Endodermal cell (in vitro differentiated cells): Measurements from ENCODE around the gene SLC6A9. TPM values are rescaled to one million over a fixed set of nuclear protein-coding genes. Genes with fewer than 3 reads are reported as not detected.

Experiments
- DNase-seq: peaks from one replicate; pipeline ENCODE4 v3.0.0-alpha.2; 2017
- H3K27ac ChIP-seq: 2 replicates; pipeline ENCODE4 v1.5.1; 2013; ENCODE audit warnings: mild to moderate bottlenecking, low read depth, low read length, moderate library complexity
- H3K27me3 ChIP-seq: 2 replicates; pipeline ENCODE4 v1.6.1; 2013; ENCODE audit warnings: mild to moderate bottlenecking, low read length, moderate library complexity; ENCODE audit not compliant: insufficient read depth, control insufficient read depth, poor library complexity, severe bottlenecking
- H3K36me3 ChIP-seq: 2 replicates; pipeline ENCODE4 v1.7.0; 2013; ENCODE audit warnings: mild to moderate bottlenecking, low read length, moderate library complexity; ENCODE audit not compliant: control insufficient read depth, insufficient read depth
- H3K4me1 ChIP-seq: one replicate; pipeline ENCODE4 v1.7.0; 2013; ENCODE audit warnings: low read length; ENCODE audit not compliant: control insufficient read depth, insufficient read depth
- H3K4me3 ChIP-seq: 2 replicates; pipeline ENCODE4 v1.5.1; 2013; ENCODE audit warnings: mild to moderate bottlenecking, low read length, moderate library complexity
- H3K9ac ChIP-seq: 2 replicates; pipeline ENCODE4 v1.6.1; 2013; ENCODE audit warnings: mild to moderate bottlenecking, low read length, moderate library complexity; ENCODE audit not compliant: poor library complexity, severe bottlenecking; ENCODE audit errors: extremely low read depth
- H3K9me3 ChIP-seq: 2 replicates; pipeline ENCODE4 v1.6.1; 2013; ENCODE audit warnings: mild to moderate bottlenecking, low read length, moderate library complexity; ENCODE audit not compliant: control insufficient read depth
- H3K27ac Mint-ChIP-seq: 2 replicates; pipeline ENCODE4 v1.8.0; 2020; ENCODE audit warnings: mixed read lengths
- H3K27me3 Mint-ChIP-seq: 2 replicates; pipeline ENCODE4 v1.8.0; 2021; ENCODE audit warnings: mild to moderate bottlenecking, mixed read lengths; ENCODE audit not compliant: insufficient read depth
- H3K36me3 Mint-ChIP-seq: 2 replicates; pipeline ENCODE4 v1.8.0; 2020; ENCODE audit warnings: low read depth, mixed read lengths
- H3K4me1 Mint-ChIP-seq: 2 replicates; pipeline ENCODE4 v1.8.0; 2020; ENCODE audit warnings: mixed read lengths
- H3K4me3 Mint-ChIP-seq: 2 replicates; pipeline ENCODE4 v1.8.0; 2020; ENCODE audit warnings: mild to moderate bottlenecking, moderate library complexity, mixed read lengths
- H3K9me3 Mint-ChIP-seq: 2 replicates; pipeline ENCODE4 v1.8.0; 2020; ENCODE audit warnings: mild to moderate bottlenecking, mixed read lengths
- WGBS, 2 experiments: methylation state at CpG; one replicate each; pipeline versions ENCODE4 v1.1.5 to v1.1.7; 2013; ENCODE audit warnings: missing lambda C conversion rate in 2 of 2, mixed read lengths in 1 of 2; ENCODE audit not compliant: insufficient coverage in 1 of 2, insufficient read length in 1 of 2; 5-methylcytosine and 5-hydroxymethylcytosine counted together
- long read RNA-seq, 4 experiments: library from polyadenylated mRNA in 2 of 4; library from RNA in 1 of 4; library from capped mRNA in 1 of 4; stranded (forward) in 3 of 4; unstranded in 1 of 4; transcript quantifications; one replicate each; pipeline ENCODE4 v2.0.0, GENCODE V29; 2020 to 2021; ENCODE audit warnings: inconsistent platforms in 1 of 4
- polyA plus RNA-seq, 2 experiments: library from polyadenylated mRNA; stranded (reverse); fragments of 50-300 nt; gene quantifications; one replicate each; pipeline ENCODE4 v1.2.3, GENCODE V29; 2013
- total RNA-seq, 2 donors: library from RNA; stranded (reverse); fragmentation: NEBNext Ultra II Directional in 1 of 2; extraction: Animal tissue kit (Norgen Biotek cat#: 25700) in 1 of 2; gene quantifications; 2 replicates in 1 of 2; 3 replicates in 1 of 2; pipeline ENCODE4 v1.2.1, GENCODE V29; 2021
- TF ChIP-seq, protein P1 (sequence below): fragments of 200-600 bp; sonication (generic); conservative IDR thresholded peaks from 2 replicates; pipeline ENCODE4 v1.5.0; 2021; ENCODE audit warnings: antibody characterized with exemption, mild to moderate bottlenecking

Gene SLC6A9
- total RNA-seq: 10 to 100 TPM in 1 of 2 donors, 1 to 10 TPM in 1; 5.7 to 11.4 TPM
- 24.7 TPM for polyA plus RNA-seq (2013, experiment 1 of 2)
- polyA plus RNA-seq (2013, experiment 2 of 2): 15.9 TPM
- long read RNA-seq, experiment 1: 0 reads
- long read RNA-seq, experiment 2, partial matches to known transcripts: 3 of 4 reads
- long read RNA-seq, experiment 2, other reads (novel, unspliced or antisense): 0 of 4 reads
- long read RNA-seq, experiment 3, transcript SLC6A9-205 (14 exons, 3,130 nt): major isoform, 10 of 18 reads
- long read RNA-seq, experiment 3, partial matches to known transcripts: 3 of 18 reads
- long read RNA-seq, experiment 3, other reads (novel, unspliced or antisense): 4 of 18 reads
- long read RNA-seq, experiment 4: 0 reads

DNA sequence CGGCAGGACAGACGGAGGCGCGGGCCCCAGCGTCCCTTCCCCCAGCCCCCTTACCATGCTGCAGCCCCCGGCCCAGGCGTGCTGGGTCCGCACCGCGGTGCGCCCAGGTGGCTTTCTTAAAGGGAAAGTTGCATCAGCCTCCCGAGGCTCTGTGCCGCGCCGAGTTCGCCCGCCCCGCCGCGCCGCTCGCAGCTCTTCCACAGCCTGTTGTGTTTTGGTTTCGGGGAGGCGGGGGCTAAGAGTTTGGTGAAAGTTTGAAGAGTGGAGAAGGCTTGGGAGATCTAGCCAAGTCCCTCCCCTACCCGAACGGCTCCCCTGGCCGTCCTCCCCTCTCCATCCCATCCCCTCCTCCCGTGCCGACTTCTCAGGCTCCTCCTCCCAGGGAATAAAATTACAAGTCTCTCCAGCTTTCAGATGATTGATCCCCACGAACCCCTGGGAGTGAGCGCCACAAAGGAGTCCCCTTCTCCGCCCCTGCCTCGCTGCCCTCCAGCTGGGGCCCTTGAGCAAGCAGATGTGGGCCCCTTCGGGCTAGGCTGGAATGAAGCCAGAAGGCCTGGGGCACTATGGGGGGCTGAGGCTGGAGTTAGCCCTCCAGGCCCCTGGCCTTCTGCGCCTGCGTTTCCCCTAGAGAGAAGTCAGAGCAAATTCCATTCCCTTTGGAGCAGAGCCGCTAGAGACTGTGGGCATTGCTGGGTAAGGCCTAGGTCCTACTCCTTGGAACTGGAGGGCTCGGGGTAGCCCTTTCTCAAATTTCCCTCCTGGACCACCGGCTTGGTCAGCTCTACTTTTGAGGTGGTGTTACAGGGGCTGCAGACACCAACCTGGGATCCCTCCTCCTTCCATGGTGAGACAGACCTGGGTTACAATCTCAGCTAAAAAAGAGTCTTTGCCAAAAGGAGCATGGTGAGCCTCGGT lies at the start of gene SLC6A9:
Gene SLC6A9 (minus strand): TSS at position 211 of the 918 bp plus-strand sequence. CDS start 7,185 bp downstream, outside the sequence.
- Histone ChIP-seq H3K4me1 (peaks cover 13% of the 10 kb centered on the region), H3K27ac (peak within 1 kb of the TSS; percentile 93), H3K9ac (peak within 1 kb of the TSS; percentile 64), H3K4me3 (peak within 1 kb of the TSS; percentile 93), H3K36me3 (no peaks in the 10 kb centered on the region), H3K9me3 (no peaks in the 10 kb centered on the region), H3K27me3 (no peaks in the 10 kb centered on the region)
- peaks cover 8% of the 10 kb centered on the region for H3K27me3 Mint-ChIP-seq
- H3K36me3 Mint-ChIP-seq: no peaks in the 10 kb centered on the region
- DNase-seq: peak; percentile 88
- H3K9me3 Mint-ChIP-seq: no peaks in the 10 kb centered on the region
- TF ChIP-seq, protein P1, sequence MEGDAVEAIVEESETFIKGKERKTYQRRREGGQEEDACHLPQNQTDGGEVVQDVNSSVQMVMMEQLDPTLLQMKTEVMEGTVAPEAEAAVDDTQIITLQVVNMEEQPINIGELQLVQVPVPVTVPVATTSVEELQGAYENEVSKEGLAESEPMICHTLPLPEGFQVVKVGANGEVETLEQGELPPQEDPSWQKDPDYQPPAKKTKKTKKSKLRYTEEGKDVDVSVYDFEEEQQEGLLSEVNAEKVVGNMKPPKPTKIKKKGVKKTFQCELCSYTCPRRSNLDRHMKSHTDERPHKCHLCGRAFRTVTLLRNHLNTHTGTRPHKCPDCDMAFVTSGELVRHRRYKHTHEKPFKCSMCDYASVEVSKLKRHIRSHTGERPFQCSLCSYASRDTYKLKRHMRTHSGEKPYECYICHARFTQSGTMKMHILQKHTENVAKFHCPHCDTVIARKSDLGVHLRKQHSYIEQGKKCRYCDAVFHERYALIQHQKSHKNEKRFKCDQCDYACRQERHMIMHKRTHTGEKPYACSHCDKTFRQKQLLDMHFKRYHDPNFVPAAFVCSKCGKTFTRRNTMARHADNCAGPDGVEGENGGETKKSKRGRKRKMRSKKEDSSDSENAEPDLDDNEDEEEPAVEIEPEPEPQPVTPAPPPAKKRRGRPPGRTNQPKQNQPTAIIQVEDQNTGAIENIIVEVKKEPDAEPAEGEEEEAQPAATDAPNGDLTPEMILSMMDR: no peak
- 8 to 22% methylated on average over 8 to 39 of the region's 40 CpGs for WGBS, 2 experiments
- peak within 1 kb of the TSS; percentile 90 for H3K27ac Mint-ChIP-seq
- H3K4me1 Mint-ChIP-seq: peaks cover 30% of the 10 kb centered on the region
- peak within 1 kb of the TSS; percentile 78 for H3K4me3 Mint-ChIP-seq

DNA sequence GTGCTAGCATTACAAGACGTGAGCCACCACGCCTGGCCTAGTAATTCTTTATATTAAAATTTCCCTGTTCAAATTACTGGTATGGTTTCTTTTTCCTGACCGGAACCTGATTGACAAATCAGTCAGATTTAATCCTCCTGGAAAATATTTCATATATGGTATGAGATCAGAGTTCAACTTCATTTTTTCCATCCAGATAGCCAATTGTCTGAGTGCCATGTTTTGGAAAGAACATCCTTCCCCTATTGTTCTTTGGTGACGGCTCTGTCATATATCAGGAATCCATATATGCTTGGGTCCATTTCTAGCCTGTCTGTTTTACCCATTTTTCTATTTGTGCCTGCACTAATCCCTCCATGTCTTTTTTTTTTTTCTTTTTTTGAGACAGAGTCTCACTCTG lies 48.3 kb upstream of the SLC6A9 start:
- H3K27me3 Mint-ChIP-seq: peaks cover 29% of the 10 kb centered on the region

DNA sequence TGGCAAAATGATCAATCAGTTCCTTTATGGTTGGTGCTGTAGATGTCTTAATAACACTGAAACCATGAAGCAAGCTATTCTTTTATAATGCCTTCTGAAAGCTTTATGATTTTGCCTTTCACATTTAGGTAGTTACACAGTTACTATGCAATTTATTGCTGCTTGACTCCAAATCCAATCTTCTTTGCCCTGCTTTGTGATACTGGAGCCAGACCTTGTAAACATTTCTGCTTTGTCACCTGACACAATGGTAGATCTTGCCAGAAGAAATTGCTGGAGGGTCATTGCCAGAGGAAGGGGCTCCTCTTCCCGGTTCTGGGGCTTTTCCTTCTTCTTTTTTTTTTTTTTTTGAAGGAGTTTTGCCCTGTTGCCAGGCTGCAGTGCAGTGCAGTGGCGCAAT lies 46.8 kb upstream of the SLC6A9 start:
- Histone ChIP-seq H3K36me3 (no peaks in the 10 kb centered on the region), H3K9me3 (no peaks in the 10 kb centered on the region), H3K9ac (no peak overlapping the region), H3K4me1 (no peaks in the 10 kb centered on the region), H3K27ac (no peak overlapping the region), H3K27me3 (peaks cover 59% of the 10 kb centered on the region), H3K4me3 (no peak overlapping the region)
- Mint-ChIP-seq H3K36me3 (no peaks in the 10 kb centered on the region), H3K4me3 (no peak overlapping the region), H3K27ac (no peak overlapping the region), H3K9me3 (no peaks in the 10 kb centered on the region), H3K27me3 (peaks cover 28% of the 10 kb centered on the region), H3K4me1 (no peaks in the 10 kb centered on the region)
- TF ChIP-seq, protein P1: no peak
- DNase-seq: no peak
- 70 to 100% methylated on average over 2 of the region's 2 CpGs for whole genome bisulfite sequencing, 2 experiments

More for the DNA sequence above, 48.3 kb upstream of the SLC6A9 start:
- TF ChIP-seq, protein P1: no peak
- H3K9me3 ChIP-seq: no peaks in the 10 kb centered on the region
- peaks cover 59% of the 10 kb centered on the region for H3K27me3 ChIP-seq
- no peak overlapping the region for H3K4me3 ChIP-seq
- no peak overlapping the region for H3K4me3 Mint-ChIP-seq
- H3K36me3 Mint-ChIP-seq: no peaks in the 10 kb centered on the region
- H3K4me1 Mint-ChIP-seq: no peaks in the 10 kb centered on the region
- no peaks in the 10 kb centered on the region for H3K9me3 Mint-ChIP-seq
- no peak overlapping the region for H3K27ac Mint-ChIP-seq
- H3K4me1 ChIP-seq: no peaks in the 10 kb centered on the region
- no peak for DNase-seq
- H3K27ac ChIP-seq: no peak overlapping the region
- 85 to 94% methylated on average over 2 to 4 of the region's 4 CpGs for WGBS, 2 experiments
- H3K9ac ChIP-seq: no peak overlapping the region
- H3K36me3 ChIP-seq: no peaks in the 10 kb centered on the region
